Astrocyte of the spinal cord (primary cell): ENCODE measurements around the gene UBE2G2.

ENCODE experiments used
- DNase-seq: peaks from one replicate; pipeline ENCODE4 v3.0.0; 2011; ENCODE audit warnings: low read depth, low spot score
- H3K4me3 ChIP-seq: 2 replicates; pipeline ENCODE4 v1.5.1; 2011; ENCODE audit warnings: low read depth, mild to moderate bottlenecking, low read length, moderate library complexity
- CTCF ChIP-seq: IDR thresholded peaks from 2 replicates; pipeline ENCODE4 v1.5.1; 2012; ENCODE audit warnings: low read depth, mild to moderate bottlenecking, low read length, inconsistent platforms
- in situ Hi-C: cut with HindIII; loops from 2 replicates; pipeline ENCODE4 v1.10.0; 2017; ENCODE audit warnings: low sequenced_read_pairs

Gene UBE2G2

GRCh38 chr21:44847261-44848056, 45.8 kb upstream of the UBE2G2 start:
- no peak for DNase-seq
- TF ChIP-seq CTCF = no peak
- H3K4me3 ChIP-seq = no peak overlapping the region
- in situ Hi-C loops = no loop called here

GRCh38 chr21:44846485-44847260, 45.1 kb upstream of the UBE2G2 start:
- no peak overlapping the region for H3K4me3 ChIP-seq
- DNase-seq = no peak
- no peak for TF ChIP-seq CTCF
- in situ Hi-C loops = no loop called here

- no peak for TF ChIP-seq CTCF
- peak overlapping the region; percentile 30 for H3K4me3 ChIP-seq
- DNase-seq = peak; percentile 24
- in situ Hi-C loops = no loop called here
Observed at GRCh38 chr21:44846224-44846484, 44.5 kb upstream of the UBE2G2 start.

- peak; percentile 48 for DNase-seq
- peak overlapping the region; percentile 30 for H3K4me3 ChIP-seq
- in situ Hi-C loops = no loop called here
- peak; percentile 60 for TF ChIP-seq CTCF
Observed at GRCh38 chr21:44845418-44846223, 44.0 kb upstream of the UBE2G2 start.

GRCh38 chr21:44844256-44844655, 42.6 kb upstream of the UBE2G2 start:
- no peak overlapping the region for H3K4me3 ChIP-seq
- TF ChIP-seq CTCF = no peak
- in situ Hi-C loops = no loop called here
- DNase-seq = no peak

- in situ Hi-C loops = no loop called here
- H3K4me3 ChIP-seq = no peak overlapping the region
- TF ChIP-seq CTCF = no peak
- no peak for DNase-seq
Observed at GRCh38 chr21:44842721-44843445, 41.3 kb upstream of the UBE2G2 start.
